ENCODE results near the gene DNAJC24. TPM values are rescaled to one million over a fixed set of nuclear protein-coding genes. Genes with fewer than 3 reads are reported as not detected.

Gene DNAJC24
- total RNA-seq, 3 donors from 2014 or later = 8.8 to 14.8 (median 11.2) TPM

GRCh38 chr11:31415435-31415834, 45.8 kb downstream of the DNAJC24 start:
- intact Hi-C loops (cut with DNase I, micrococcal nuclease) = no loop called here
- Histone ChIP-seq H3K36me3 (ENCODE audit: low read depth) (no peaks in the 10 kb centered on the region), H3K4me1 (ENCODE audit: low read depth) (no peaks in the 10 kb centered on the region), H3K9me3 (no peaks in the 10 kb centered on the region), H3K4me3 (no peak overlapping the region)
- TF ChIP-seq, protein P1, sequence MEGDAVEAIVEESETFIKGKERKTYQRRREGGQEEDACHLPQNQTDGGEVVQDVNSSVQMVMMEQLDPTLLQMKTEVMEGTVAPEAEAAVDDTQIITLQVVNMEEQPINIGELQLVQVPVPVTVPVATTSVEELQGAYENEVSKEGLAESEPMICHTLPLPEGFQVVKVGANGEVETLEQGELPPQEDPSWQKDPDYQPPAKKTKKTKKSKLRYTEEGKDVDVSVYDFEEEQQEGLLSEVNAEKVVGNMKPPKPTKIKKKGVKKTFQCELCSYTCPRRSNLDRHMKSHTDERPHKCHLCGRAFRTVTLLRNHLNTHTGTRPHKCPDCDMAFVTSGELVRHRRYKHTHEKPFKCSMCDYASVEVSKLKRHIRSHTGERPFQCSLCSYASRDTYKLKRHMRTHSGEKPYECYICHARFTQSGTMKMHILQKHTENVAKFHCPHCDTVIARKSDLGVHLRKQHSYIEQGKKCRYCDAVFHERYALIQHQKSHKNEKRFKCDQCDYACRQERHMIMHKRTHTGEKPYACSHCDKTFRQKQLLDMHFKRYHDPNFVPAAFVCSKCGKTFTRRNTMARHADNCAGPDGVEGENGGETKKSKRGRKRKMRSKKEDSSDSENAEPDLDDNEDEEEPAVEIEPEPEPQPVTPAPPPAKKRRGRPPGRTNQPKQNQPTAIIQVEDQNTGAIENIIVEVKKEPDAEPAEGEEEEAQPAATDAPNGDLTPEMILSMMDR (IDR thresholded peaks at IDR 0.05) = no peak
- ATAC-seq = no peak
- DNase-seq = no peak

GRCh38 chr11:31417357-31417756, 47.7 kb downstream of the DNAJC24 start:
- no peak for DNase-seq
- ATAC-seq = no peak
- Histone ChIP-seq H3K4me1 (ENCODE audit: low read depth) (no peaks in the 10 kb centered on the region), H3K36me3 (ENCODE audit: low read depth) (no peaks in the 10 kb centered on the region), H3K9me3 (no peaks in the 10 kb centered on the region), H3K4me3 (no peak overlapping the region)
- TF ChIP-seq, protein P1 (IDR thresholded peaks at IDR 0.05) = no peak
- intact Hi-C loops (cut with DNase I, micrococcal nuclease) = no loop called here

DNA sequence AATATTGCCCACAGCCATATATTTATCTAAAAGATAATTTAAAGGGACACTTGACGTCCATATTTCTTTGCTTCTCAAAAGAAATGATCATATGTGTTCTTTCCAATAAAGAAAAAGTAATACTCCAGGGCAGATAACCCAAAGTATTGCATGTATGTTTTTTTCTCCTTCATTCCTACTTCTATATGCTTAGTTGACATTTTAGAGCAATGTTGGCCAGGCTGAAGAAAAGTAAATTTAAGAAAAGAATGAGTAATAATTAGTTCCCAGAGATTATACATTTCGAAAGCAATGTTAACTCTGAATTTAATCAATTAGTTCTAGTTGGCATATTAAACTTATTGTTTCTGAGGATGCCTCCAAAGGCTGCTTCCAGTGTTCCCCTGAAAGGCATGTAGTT, 48.2 kb downstream of the DNAJC24 start:
- Histone ChIP-seq H3K9me3 (no peaks in the 10 kb centered on the region), H3K36me3 (ENCODE audit: low read depth) (no peaks in the 10 kb centered on the region), H3K4me3 (no peak overlapping the region), H3K4me1 (ENCODE audit: low read depth) (no peaks in the 10 kb centered on the region)
- intact Hi-C loops (cut with DNase I, micrococcal nuclease) = no loop called here
- ATAC-seq (no peak), DNase-seq (no peak)
- TF ChIP-seq, protein P1 (IDR thresholded peaks at IDR 0.05) = no peak

- TF ChIP-seq, protein P1 (IDR thresholded peaks at IDR 0.05) = no peak
- H3K36me3 ChIP-seq (ENCODE audit: low read depth) = no peaks in the 10 kb centered on the region
- H3K9me3 ChIP-seq = no peaks in the 10 kb centered on the region
- H3K4me1 ChIP-seq (ENCODE audit: low read depth) = no peaks in the 10 kb centered on the region
- no peak overlapping the region for H3K4me3 ChIP-seq
- ATAC-seq (no peak), DNase-seq (no peak)
- intact Hi-C loops (cut with DNase I, micrococcal nuclease) = no loop called here
Observed at GRCh38 chr11:31419138-31419537, 49.5 kb downstream of the DNAJC24 start.

DNA sequence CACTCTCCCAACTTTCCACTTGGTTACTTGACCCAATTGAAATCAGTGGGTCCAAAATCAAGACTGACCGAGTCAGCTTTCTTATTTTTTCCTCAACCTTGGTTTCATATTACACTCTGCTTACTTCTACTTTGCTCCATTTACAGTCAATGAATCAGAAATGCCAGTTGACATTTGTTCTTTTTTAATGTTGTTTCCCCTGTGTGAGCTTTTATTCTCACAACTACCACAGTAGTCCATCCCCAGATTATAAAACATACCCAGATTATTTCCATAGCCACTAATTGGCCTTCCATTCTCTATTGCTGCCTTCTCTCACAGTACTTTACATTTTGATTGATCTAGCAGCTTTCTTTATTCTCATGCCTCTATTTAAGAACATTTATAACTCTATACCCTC, 50.0 kb downstream of the DNAJC24 start:
- no peak for DNase-seq
- intact Hi-C loops (cut with DNase I, micrococcal nuclease) = no loop called here
- Histone ChIP-seq H3K4me3 (no peak overlapping the region), H3K4me1 (ENCODE audit: low read depth) (no peaks in the 10 kb centered on the region), H3K36me3 (ENCODE audit: low read depth) (no peaks in the 10 kb centered on the region), H3K9me3 (no peaks in the 10 kb centered on the region)
- no peak for ATAC-seq
- TF ChIP-seq, protein P1 (IDR thresholded peaks at IDR 0.05) = no peak

GRCh38 chr11:31421820-31422219, 52.2 kb downstream of the DNAJC24 start:
- TF ChIP-seq, protein P1 (IDR thresholded peaks at IDR 0.05) = no peak
- H3K4me3 ChIP-seq = no peak overlapping the region
- H3K9me3 ChIP-seq = no peaks in the 10 kb centered on the region
- H3K4me1 ChIP-seq (ENCODE audit: low read depth) = no peaks in the 10 kb centered on the region
- ATAC-seq (no peak), DNase-seq (no peak)
- H3K36me3 ChIP-seq (ENCODE audit: low read depth) = no peaks in the 10 kb centered on the region
- intact Hi-C loops (cut with DNase I, micrococcal nuclease) = no loop called here

Data from mucosa of descending colon (tissue), 3 donors.